HG03575 (cell line): ENCODE results near the gene SH3BP5.
"Not testable (repeated sequence)": the region's sequence is repeated elsewhere in the genome, so short reads cannot be mapped to it uniquely, and the experiment has no call there.

Source experiments
- ATAC-seq: cut with Tn5 transposase; IDR thresholded peaks from one replicate; pipeline ENCODE4 v1.9.1; 2021; ENCODE audit not compliant: unreplicated experiment, insufficient number of reproducible peaks, low FRiP score; ENCODE audit errors: extremely low read depth

Gene SH3BP5

GRCh38 chr3:15349438-15349837 lies 17.1 kb upstream of the SH3BP5 start:
- not testable (repeated sequence) for ATAC-seq

GRCh38 chr3:15348246-15348645 lies 15.9 kb upstream of the SH3BP5 start:
- no peak for ATAC-seq

DNA sequence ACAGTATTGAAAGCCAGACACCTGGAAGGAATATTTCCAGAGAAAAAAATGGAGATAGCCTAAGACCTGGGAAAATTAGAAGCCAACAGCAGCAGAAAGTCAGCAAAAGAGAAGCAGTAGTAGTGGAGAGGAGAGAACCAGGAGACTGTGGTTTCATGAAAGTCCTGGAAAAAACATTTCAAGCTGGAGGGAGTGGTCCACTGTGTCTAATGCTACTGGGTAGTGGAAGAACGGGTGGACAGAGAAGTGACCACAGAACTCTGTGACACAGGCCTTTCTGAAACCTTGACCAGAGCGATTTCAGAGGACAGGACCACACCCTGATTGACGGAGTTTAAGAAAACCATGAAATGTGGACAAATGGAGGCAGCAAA lies 15.3 kb upstream of the SH3BP5 start:
- ATAC-seq: no peak

DNA sequence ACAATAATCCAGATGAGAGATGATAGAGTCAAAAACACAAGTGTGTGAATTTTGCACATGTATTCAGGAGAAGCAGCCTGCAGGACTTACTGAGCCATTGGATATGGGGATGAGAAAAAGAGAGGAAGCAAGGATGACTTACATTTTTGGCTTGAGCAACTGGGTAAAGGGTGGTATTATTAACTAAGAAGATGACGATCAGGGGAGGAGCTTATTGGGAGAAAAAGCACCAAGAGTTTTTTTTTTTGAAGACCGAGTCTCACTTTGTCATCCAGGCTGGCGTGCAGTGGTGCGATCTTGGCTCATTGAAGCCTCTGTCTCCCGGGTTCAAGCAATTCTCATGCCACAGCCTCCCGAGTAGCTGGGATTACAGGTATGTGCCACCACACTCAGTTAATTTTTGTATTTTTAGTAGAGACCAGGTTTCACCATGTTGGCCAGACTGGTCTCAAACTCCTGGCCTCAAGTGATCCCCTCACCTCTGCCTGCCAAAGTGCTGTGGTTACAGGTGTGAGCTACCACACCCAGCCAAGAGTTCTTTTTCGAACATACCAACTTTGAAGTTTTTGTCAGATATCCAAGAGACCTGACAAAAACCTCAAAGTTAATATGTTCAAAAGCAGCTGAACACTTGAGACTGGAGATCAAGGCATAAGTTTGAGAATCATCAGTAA lies 14.8 kb upstream of the SH3BP5 start:
- no peak for ATAC-seq

- ATAC-seq: no peak
These were observed 14.1 kb upstream of the SH3BP5 start for GRCh38 chr3:15346516-15346915.

GRCh38 chr3:15345608-15346137 lies 13.3 kb upstream of the SH3BP5 start:
- ATAC-seq: peak; percentile 70

GRCh38 chr3:15345066-15345607 lies 12.8 kb upstream of the SH3BP5 start:
- ATAC-seq: no peak

- no peak for ATAC-seq
These were observed 10.6 kb upstream of the SH3BP5 start for GRCh38 chr3:15342945-15343344.

DNA sequence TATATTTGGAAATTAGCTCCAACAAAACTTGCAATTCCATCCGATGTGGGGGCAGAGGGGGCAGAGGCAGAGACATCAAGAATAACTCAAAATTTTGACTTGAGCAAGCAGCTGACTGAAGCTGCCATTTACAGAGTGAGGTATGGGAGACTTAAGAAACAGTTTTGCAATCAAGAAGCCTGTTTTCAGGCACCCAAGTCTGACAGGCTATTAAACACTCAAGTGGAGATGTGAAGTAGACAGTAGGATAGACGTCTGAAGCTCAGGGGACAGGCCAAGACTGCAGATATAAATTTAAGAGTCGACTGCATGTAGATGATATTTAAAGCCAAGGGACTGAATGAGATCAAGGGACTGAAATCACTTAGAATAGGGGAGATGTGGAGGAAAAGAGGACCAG lies 9.9 kb upstream of the SH3BP5 start:
- ATAC-seq: no peak

GRCh38 chr3:15341030-15341726 lies 8.8 kb upstream of the SH3BP5 start:
- no peak for ATAC-seq

- ATAC-seq: no peak
These were observed 7.4 kb upstream of the SH3BP5 start for GRCh38 chr3:15339786-15340215.

DNA sequence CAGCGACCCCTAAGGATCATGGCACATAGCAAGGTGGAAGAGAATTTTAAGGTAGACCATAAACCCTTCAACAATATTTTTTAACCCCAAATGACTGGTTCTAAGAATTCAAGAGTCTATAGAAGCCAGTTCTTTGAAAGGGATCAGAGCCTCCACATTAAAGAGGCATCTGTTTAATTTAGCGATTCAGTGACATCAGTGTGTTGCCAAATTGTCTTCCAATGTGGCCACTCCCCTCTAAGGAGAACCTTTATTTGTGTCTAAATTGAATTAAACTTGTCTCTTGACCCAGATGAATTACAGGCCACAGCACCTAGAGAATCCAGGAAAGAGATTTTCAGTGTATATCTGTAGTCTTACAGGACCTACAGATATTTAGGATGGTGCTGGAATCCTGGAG lies 6.6 kb upstream of the SH3BP5 start:
- no peak for ATAC-seq

DNA sequence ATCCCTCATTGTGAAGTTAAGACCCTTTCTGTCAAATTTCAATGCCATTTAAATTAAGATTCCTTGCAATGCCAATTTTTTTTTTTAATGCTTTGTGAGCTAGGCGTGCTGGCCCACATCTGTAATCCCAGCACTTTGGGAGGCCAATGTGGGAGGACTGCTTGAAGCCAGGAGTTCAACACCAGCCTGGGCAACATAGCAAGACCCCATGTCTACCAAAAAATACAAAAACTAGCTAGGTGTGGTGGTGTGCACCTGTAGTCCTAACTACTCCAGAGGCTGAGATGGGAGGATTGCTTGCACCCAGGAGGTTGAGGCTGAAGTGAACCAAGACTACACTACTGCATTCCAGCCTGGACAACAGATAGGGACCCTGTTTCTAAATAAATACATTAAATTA lies 5.6 kb upstream of the SH3BP5 start:
- no peak for ATAC-seq

- ATAC-seq: no peak
These were observed 3.7 kb upstream of the SH3BP5 start for GRCh38 chr3:15336057-15336456.

DNA sequence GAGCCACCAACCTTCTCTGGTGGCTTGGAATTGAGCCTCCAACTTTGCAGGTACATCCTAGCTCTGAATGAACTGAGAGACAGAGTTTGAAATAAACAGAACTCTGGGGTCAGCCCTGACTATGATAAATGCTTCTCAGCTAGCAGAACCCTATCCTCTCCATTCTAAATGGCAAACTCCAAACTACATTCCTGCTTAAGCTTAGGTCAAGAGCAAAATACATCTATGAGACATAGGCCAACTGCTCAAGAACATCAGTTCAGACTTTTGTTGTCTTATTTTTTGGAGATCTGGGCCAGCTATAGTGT lies 1.5 kb upstream of the SH3BP5 start:
- ATAC-seq: no peak

GRCh38 chr3:15333099-15333955 lies 941 bp upstream of the SH3BP5 start:
- ATAC-seq: no peak

DNA sequence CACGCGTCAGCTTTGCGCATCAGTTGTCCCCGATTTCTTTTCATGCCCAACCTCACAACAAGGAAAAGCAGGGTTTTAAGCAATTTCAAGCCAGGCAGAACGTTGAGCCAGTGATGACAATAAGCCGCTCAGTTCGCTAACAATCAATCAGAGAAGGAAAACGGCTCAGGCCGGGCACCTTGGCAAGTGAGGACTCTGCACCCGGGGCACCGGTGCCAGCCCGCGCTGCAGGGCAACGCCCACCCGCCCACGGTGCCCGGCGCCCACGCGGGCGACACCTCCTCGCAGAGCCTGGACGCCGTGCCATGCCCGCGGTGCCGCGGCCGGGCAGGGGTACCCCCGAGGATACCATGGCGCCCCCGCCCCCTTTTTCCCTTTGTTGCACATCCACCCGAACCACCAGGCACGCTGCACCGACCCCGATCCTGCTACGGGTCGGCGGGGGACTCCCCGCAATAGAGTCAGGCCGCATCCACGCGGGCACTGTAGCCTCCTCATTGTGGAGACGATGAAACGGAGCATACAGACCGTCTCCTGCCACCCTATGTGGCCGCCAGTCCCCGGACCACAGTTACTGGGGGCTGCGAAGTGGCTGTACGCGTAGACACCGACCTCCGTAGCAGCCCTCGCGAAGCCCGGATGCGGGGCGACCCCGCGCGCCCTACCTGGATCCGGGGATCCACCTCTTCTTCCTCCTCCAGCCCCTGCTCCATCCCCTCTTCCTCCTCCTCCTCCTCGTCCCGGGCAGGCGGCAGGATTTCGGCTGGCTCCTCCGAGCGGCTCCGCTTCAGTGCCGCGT lies 581 bp downstream of the SH3BP5 start:
- no peak for ATAC-seq

DNA sequence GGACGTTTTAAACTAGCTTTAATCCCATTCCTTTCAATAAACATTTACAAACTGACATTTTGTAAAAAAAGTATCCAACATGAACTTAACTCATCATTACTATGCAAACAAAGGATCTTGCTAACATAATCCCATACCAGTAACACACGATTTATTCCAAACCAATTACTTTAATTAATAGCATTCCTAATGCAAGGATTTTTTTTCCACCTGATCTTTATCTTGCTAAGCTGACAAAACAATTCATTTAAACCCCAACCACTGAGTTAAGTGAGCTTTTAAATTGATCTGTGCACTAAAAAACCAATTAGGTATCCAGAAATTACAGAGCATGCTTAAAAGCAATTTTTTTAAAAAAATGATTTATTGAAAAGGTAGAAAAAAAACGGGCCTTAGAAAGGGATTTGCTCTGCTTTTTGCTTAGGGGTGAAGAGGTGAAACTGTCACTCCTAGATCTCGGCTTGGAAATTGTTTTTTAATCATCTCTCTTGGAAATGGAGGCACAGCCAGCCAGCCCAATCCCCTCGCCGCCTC lies 1.2 kb downstream of the SH3BP5 start:
- ATAC-seq: no peak
